ENCODE results near the gene ANKRD30B. TPM values are rescaled to one million over a fixed set of nuclear protein-coding genes. Genes with fewer than 3 reads are reported as not detected.
"Not testable (repeated sequence)": the region's sequence is repeated elsewhere in the genome, so short reads cannot be mapped to it uniquely, and the experiment has no call there.

ANKRD30B gene
- total RNA-seq, 1 donor from 2014 or later, result not detected

DNA sequence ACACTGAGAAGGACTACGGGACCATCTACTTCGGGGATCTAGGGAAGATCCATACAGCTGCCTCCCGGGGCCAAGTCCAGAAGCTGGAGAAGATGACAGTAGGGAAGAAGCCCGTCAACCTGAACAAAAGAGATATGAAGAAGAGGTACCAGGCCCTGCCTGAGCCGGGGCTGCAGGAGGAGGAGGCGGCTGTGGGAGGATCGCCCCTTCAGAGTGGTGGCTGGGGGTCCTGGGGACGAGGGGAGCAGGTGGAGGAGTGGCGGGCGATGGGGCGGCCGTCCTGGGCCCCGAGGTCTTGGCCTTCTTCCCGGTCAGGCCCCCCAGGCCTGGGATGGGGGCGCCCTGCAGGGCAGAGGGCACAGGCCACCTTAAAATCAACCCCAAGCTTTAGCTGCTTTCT, 524 bp downstream of the ANKRD30B start:
- DNase-seq, result no peak
- intact Hi-C loops (cut with micrococcal nuclease), result no loop called here
- no peaks in the 10 kb centered on the region for H3K9me3 ChIP-seq (replicated peaks)
- peaks cover 29% of the 10 kb centered on the region for H3K27me3 ChIP-seq (ENCODE audit: low read depth)
- H3K4me3 ChIP-seq, result no peak overlapping the region
- H3K4me1 ChIP-seq, result no peaks in the 10 kb centered on the region
- no peak for TF ChIP-seq CTCF (IDR thresholded peaks at IDR 0.05; ENCODE audit: borderline replicate concordance)
- no peak overlapping the region for H3K27ac ChIP-seq (replicated peaks)
- H3K36me3 ChIP-seq, result no peaks in the 10 kb centered on the region

GRCh38 chr18:14763566-14763965, 15.6 kb downstream of the ANKRD30B start:
- intact Hi-C loops (cut with micrococcal nuclease); H3K27me3 ChIP-seq (ENCODE audit: low read depth): not testable (repeated sequence)

GRCh38 chr18:14767474-14767873, 19.5 kb downstream of the ANKRD30B start:
- intact Hi-C loops (cut with micrococcal nuclease), result no loop called here
- Histone ChIP-seq H3K27ac (replicated peaks) (no peak overlapping the region), H3K4me3 (no peak overlapping the region), H3K27me3 (ENCODE audit: low read depth) (no peaks in the 10 kb centered on the region), H3K4me1 (no peaks in the 10 kb centered on the region), H3K9me3 (replicated peaks) (no peaks in the 10 kb centered on the region), H3K36me3 (no peaks in the 10 kb centered on the region)
- TF ChIP-seq CTCF (IDR thresholded peaks at IDR 0.05; ENCODE audit: borderline replicate concordance), result no peak
- no peak for DNase-seq

More at GRCh38 chr18:14763566-14763965, 15.6 kb downstream of the ANKRD30B start:
- not testable (repeated sequence) for DNase-seq; H3K4me1 ChIP-seq; H3K9me3 ChIP-seq (replicated peaks); H3K27ac ChIP-seq (replicated peaks); H3K4me3 ChIP-seq; H3K36me3 ChIP-seq

DNA sequence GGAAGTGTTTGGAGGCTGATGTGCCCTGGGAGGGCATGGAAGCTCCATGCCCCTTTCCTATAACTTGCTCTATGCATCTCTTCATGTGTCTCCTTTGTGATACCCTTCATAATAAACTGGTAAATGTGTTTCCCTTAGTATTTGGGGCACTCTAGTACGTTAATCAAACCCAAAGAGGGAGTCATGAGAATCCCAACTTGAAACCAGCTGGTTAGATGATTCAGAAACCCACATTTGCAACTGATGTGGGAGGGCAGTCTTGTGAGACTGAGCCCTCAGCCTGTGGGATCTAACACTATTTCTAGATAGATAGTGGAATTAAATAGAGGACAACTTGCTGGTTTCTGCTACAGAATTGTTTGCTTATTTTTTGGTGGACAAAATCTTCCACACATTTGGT, 20.3 kb downstream of the ANKRD30B start:
- Histone ChIP-seq H3K27me3 (ENCODE audit: low read depth) (no peaks in the 10 kb centered on the region), H3K9me3 (replicated peaks) (no peaks in the 10 kb centered on the region), H3K4me1 (no peaks in the 10 kb centered on the region), H3K36me3 (no peaks in the 10 kb centered on the region), H3K27ac (replicated peaks) (no peak overlapping the region), H3K4me3 (no peak overlapping the region)
- intact Hi-C loops (cut with micrococcal nuclease), result no loop called here
- DNase-seq, result no peak
- no peak for TF ChIP-seq CTCF (IDR thresholded peaks at IDR 0.05; ENCODE audit: borderline replicate concordance)

GRCh38 chr18:14769381-14769780, 21.4 kb downstream of the ANKRD30B start:
- Histone ChIP-seq H3K27me3 (ENCODE audit: low read depth) (no peaks in the 10 kb centered on the region), H3K4me1 (no peaks in the 10 kb centered on the region), H3K36me3 (no peaks in the 10 kb centered on the region), H3K27ac (replicated peaks) (no peak overlapping the region), H3K4me3 (no peak overlapping the region), H3K9me3 (replicated peaks) (no peaks in the 10 kb centered on the region)
- TF ChIP-seq CTCF (IDR thresholded peaks at IDR 0.05; ENCODE audit: borderline replicate concordance), result no peak
- intact Hi-C loops (cut with micrococcal nuclease), result no loop called here
- DNase-seq, result no peak

DNA sequence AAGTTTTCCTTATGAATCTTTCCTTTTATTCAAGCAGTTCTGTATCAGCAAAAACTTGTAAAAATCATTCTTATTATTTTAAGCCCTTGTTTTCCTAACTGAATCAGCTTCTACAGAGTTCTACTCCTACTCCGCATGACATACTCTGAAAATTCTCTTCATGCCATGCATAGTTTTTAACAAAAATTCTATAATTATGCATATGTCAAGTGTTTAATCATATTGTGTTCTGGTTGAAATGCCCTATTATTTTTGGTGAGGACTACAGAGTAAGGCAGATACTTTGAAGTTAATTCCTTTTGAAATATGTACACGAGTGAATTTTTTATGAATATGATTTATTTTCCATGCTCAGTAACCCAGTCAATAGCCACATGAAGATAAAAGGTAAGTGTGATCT, 28.8 kb downstream of the ANKRD30B start:
- Histone ChIP-seq H3K27ac (replicated peaks) (no peak overlapping the region), H3K27me3 (ENCODE audit: low read depth) (no peaks in the 10 kb centered on the region), H3K36me3 (no peaks in the 10 kb centered on the region), H3K4me3 (no peak overlapping the region), H3K9me3 (replicated peaks) (no peaks in the 10 kb centered on the region), H3K4me1 (no peaks in the 10 kb centered on the region)
- intact Hi-C loops (cut with micrococcal nuclease), result no loop called here
- TF ChIP-seq CTCF (IDR thresholded peaks at IDR 0.05; ENCODE audit: borderline replicate concordance), result no peak
- no peak for DNase-seq
